CD4-positive, CD25-positive, alpha-beta regulatory T cell (primary cell): Measurements from ENCODE around the gene ASB9. TPM values are rescaled to one million over a fixed set of nuclear protein-coding genes. Genes with fewer than 3 reads are reported as not detected.

Source experiments
- ATAC-seq, 2 donors: fragments of 150-1000 bp; cut with Tn5 transposase; one replicate each; pipeline ENCODE4 v1.10.0; 2021; ENCODE audit warnings: low read depth in 2 of 2, moderate number of reproducible peaks in 2 of 2, moderate library complexity in 1 of 2
- DNase-seq, 3 donors: peaks; one replicate each; pipeline versions ENCODE4 v3.0.0 to v3.0.0-alpha.2; 2012 to 2022; ENCODE audit warnings: mixed read lengths in 1 of 3
- H3K27ac ChIP-seq: one replicate; pipeline ENCODE4 v1.7.0; 2013; ENCODE audit warnings: mild to moderate bottlenecking, low read length; ENCODE audit not compliant: insufficient read depth, poor library complexity, severe bottlenecking
- H3K27me3 ChIP-seq: one replicate; pipeline ENCODE4 v1.7.0; 2013; ENCODE audit warnings: low read length; ENCODE audit not compliant: control insufficient read depth, insufficient read depth
- H3K36me3 ChIP-seq: one replicate; pipeline ENCODE4 v1.7.0; 2013; ENCODE audit warnings: mild to moderate bottlenecking, low read length, moderate library complexity; ENCODE audit not compliant: control insufficient read depth, insufficient read depth
- H3K4me1 ChIP-seq: 2 replicates; pipeline ENCODE4 v1.7.0; 2013; ENCODE audit warnings: mild to moderate bottlenecking, low read length; ENCODE audit not compliant: insufficient read depth, control insufficient read depth, poor library complexity, severe bottlenecking
- H3K4me3 ChIP-seq: one replicate; pipeline ENCODE4 v1.7.0; 2013; ENCODE audit warnings: low read depth, mild to moderate bottlenecking, low read length, moderate library complexity
- H3K9me3 ChIP-seq, 2 experiments: 1 replicate in 1 of 2; 2 replicates in 1 of 2; pipeline ENCODE4 v1.7.0; 2013; ENCODE audit warnings: low read length in 2 of 2, mild to moderate bottlenecking in 1 of 2, moderate library complexity in 1 of 2; ENCODE audit not compliant: control insufficient read depth in 2 of 2
- H3K27ac Mint-ChIP-seq, 3 donors: one replicate each; pipeline ENCODE4 v1.8.0; 2020 to 2022; ENCODE audit warnings: mild to moderate bottlenecking in 3 of 3, mixed read lengths in 3 of 3, moderate library complexity in 2 of 3
- H3K27me3 Mint-ChIP-seq: one replicate; pipeline ENCODE4 v1.8.0; 2022; ENCODE audit warnings: mild to moderate bottlenecking, mixed read lengths
- H3K36me3 Mint-ChIP-seq: one replicate; pipeline ENCODE4 v1.8.0; 2020; ENCODE audit warnings: mixed read lengths
- H3K4me1 Mint-ChIP-seq, 4 donors: one replicate each; pipeline ENCODE4 v1.8.0; 2020 to 2022; ENCODE audit warnings: mixed read lengths in 4 of 4, mild to moderate bottlenecking in 1 of 4
- H3K4me3 Mint-ChIP-seq, 4 donors: one replicate each; pipeline ENCODE4 v1.8.0; 2020 to 2022; ENCODE audit warnings: mild to moderate bottlenecking in 4 of 4, mixed read lengths in 4 of 4, moderate library complexity in 3 of 4
- H3K9me3 Mint-ChIP-seq, 7 donors: one replicate each; pipeline ENCODE4 v1.8.0; 2020 to 2022; ENCODE audit warnings: mixed read lengths in 7 of 7, mild to moderate bottlenecking in 3 of 7, moderate library complexity in 2 of 7
- polyA plus RNA-seq, 4 donors: library from polyadenylated mRNA; unstranded; fragments of 300-500 nt; fragmentation: Illumina TruSeq; gene quantifications; one replicate each; pipeline ENCODE4 v1.2.3, GENCODE V29; 2021
- total RNA-seq: library from RNA; stranded (reverse); gene quantifications from one replicate; pipeline ENCODE4 v1.2.3, GENCODE V29; 2022

Gene ASB9
- total and polyA plus RNA-seq, 5 donors from 2014 or later = 0.29 to 0.32 TPM; not detected in 3

GRCh38 chrX:15236146-15236545 is 33.7 kb downstream of the ASB9 start:
- Histone ChIP-seq H3K27ac (no peak overlapping the region), H3K36me3 (no peaks in the 10 kb centered on the region), H3K9me3 (no peaks in the 10 kb centered on the region), H3K4me1 (no peaks in the 10 kb centered on the region), H3K27me3 (no peaks in the 10 kb centered on the region), H3K4me3 (no peak overlapping the region)
- H3K4me3 Mint-ChIP-seq = no peak overlapping the region
- no peaks in the 10 kb centered on the region for H3K9me3 Mint-ChIP-seq
- no peaks in the 10 kb centered on the region for H3K36me3 Mint-ChIP-seq
- ATAC-seq (no peak), DNase-seq (no peak)
- H3K27ac Mint-ChIP-seq = no peak overlapping the region
- no peaks in the 10 kb centered on the region for H3K27me3 Mint-ChIP-seq
- peaks cover 0 to 2% (median 0%) of the 10 kb centered on the region in 4 donors for H3K4me1 Mint-ChIP-seq

- DNase-seq = no peak
- Histone ChIP-seq H3K36me3 (no peaks in the 10 kb centered on the region), H3K27ac (no peak overlapping the region), H3K9me3 (no peaks in the 10 kb centered on the region), H3K27me3 (no peaks in the 10 kb centered on the region), H3K4me3 (no peak overlapping the region), H3K4me1 (no peaks in the 10 kb centered on the region)
- Mint-ChIP-seq H3K27ac (no peak overlapping the region), H3K36me3 (no peaks in the 10 kb centered on the region), H3K9me3 (no peaks in the 10 kb centered on the region), H3K4me3 (no peak overlapping the region), H3K4me1 (peaks cover 0 to 2% (median 0%) of the 10 kb centered on the region in 4 donors), H3K27me3 (no peaks in the 10 kb centered on the region)
- ATAC-seq = no peak
Measured at GRCh38 chrX:15235001-15235400, 34.9 kb downstream of the ASB9 start.

GRCh38 chrX:15233416-15234015 is 36.4 kb downstream of the ASB9 start:
- Histone ChIP-seq H3K9me3 (no peaks in the 10 kb centered on the region), H3K4me1 (no peaks in the 10 kb centered on the region), H3K4me3 (no peak overlapping the region), H3K36me3 (no peaks in the 10 kb centered on the region), H3K27me3 (no peaks in the 10 kb centered on the region), H3K27ac (no peak overlapping the region)
- ATAC-seq (no peak), DNase-seq (peak in 1 of 3 donors; percentile 7)
- Mint-ChIP-seq H3K27ac (no peak overlapping the region), H3K27me3 (no peaks in the 10 kb centered on the region), H3K36me3 (no peaks in the 10 kb centered on the region), H3K4me3 (no peak overlapping the region), H3K9me3 (no peaks in the 10 kb centered on the region), H3K4me1 (peaks cover 0 to 2% (median 0%) of the 10 kb centered on the region in 4 donors)

GRCh38 chrX:15224747-15225146 is 45.1 kb downstream of the ASB9 start:
- no peaks in the 10 kb centered on the region for H3K27me3 Mint-ChIP-seq
- H3K36me3 Mint-ChIP-seq = peaks cover 3% of the 10 kb centered on the region
- H3K27me3 ChIP-seq = no peaks in the 10 kb centered on the region
- peaks cover 0 to 4% (median 0%) of the 10 kb centered on the region in 4 donors for H3K4me1 Mint-ChIP-seq
- H3K4me3 Mint-ChIP-seq = no peak overlapping the region
- H3K9me3 Mint-ChIP-seq = peaks cover 0 to 2% (median 0%) of the 10 kb centered on the region in 7 donors
- H3K4me1 ChIP-seq = no peaks in the 10 kb centered on the region
- H3K9me3 ChIP-seq = no peaks in the 10 kb centered on the region
- no peak for ATAC-seq
- H3K36me3 ChIP-seq = no peaks in the 10 kb centered on the region
- H3K4me3 ChIP-seq = no peak overlapping the region
- H3K27ac Mint-ChIP-seq = no peak overlapping the region
- no peak overlapping the region for H3K27ac ChIP-seq
- no peak for DNase-seq

- Histone ChIP-seq H3K9me3 (no peaks in the 10 kb centered on the region), H3K36me3 (no peaks in the 10 kb centered on the region), H3K4me1 (no peaks in the 10 kb centered on the region), H3K27ac (no peak overlapping the region), H3K4me3 (no peak overlapping the region), H3K27me3 (no peaks in the 10 kb centered on the region)
- peaks cover 0 to 4% (median 0%) of the 10 kb centered on the region in 4 donors for H3K4me1 Mint-ChIP-seq
- DNase-seq (no peak), ATAC-seq (no peak)
- H3K27me3 Mint-ChIP-seq = no peaks in the 10 kb centered on the region
- no peak overlapping the region for H3K27ac Mint-ChIP-seq
- peaks cover 0 to 2% (median 0%) of the 10 kb centered on the region in 7 donors for H3K9me3 Mint-ChIP-seq
- peaks cover 3% of the 10 kb centered on the region for H3K36me3 Mint-ChIP-seq
- H3K4me3 Mint-ChIP-seq = no peak overlapping the region
Measured at GRCh38 chrX:15221321-15221720, 48.6 kb downstream of the ASB9 start.

- no peak for DNase-seq
- ATAC-seq = no peak
- no peak overlapping the region for H3K4me3 ChIP-seq
- H3K27ac Mint-ChIP-seq = no peak overlapping the region
- no peak overlapping the region for H3K4me3 Mint-ChIP-seq
- H3K9me3 Mint-ChIP-seq = peaks cover 0 to 2% (median 0%) of the 10 kb centered on the region in 7 donors
- H3K27ac ChIP-seq = no peak overlapping the region
- peaks cover 0 to 4% (median 0%) of the 10 kb centered on the region in 4 donors for H3K4me1 Mint-ChIP-seq
- no peaks in the 10 kb centered on the region for H3K4me1 ChIP-seq
- H3K27me3 Mint-ChIP-seq = no peaks in the 10 kb centered on the region
- no peaks in the 10 kb centered on the region for H3K27me3 ChIP-seq
- no peaks in the 10 kb centered on the region for H3K36me3 Mint-ChIP-seq
- H3K36me3 ChIP-seq = no peaks in the 10 kb centered on the region
- no peaks in the 10 kb centered on the region for H3K9me3 ChIP-seq
Measured at GRCh38 chrX:15217161-15217560, 52.7 kb downstream of the ASB9 start.

- Histone ChIP-seq H3K9me3 (no peaks in the 10 kb centered on the region), H3K27ac (no peak overlapping the region), H3K4me1 (no peaks in the 10 kb centered on the region), H3K36me3 (no peaks in the 10 kb centered on the region), H3K27me3 (no peaks in the 10 kb centered on the region), H3K4me3 (no peak overlapping the region)
- H3K27ac Mint-ChIP-seq = no peak overlapping the region
- peaks cover 0 to 4% (median 0%) of the 10 kb centered on the region in 4 donors for H3K4me1 Mint-ChIP-seq
- ATAC-seq = no peak
- no peaks in the 10 kb centered on the region for H3K36me3 Mint-ChIP-seq
- no peak overlapping the region for H3K4me3 Mint-ChIP-seq
- peaks cover 0 to 2% (median 0%) of the 10 kb centered on the region in 7 donors for H3K9me3 Mint-ChIP-seq
- H3K27me3 Mint-ChIP-seq = no peaks in the 10 kb centered on the region
- DNase-seq = no peak
Measured at GRCh38 chrX:15216280-15216679, 53.6 kb downstream of the ASB9 start.

- Mint-ChIP-seq H3K4me1 (no peaks in the 10 kb centered on the region), H3K27ac (no peak overlapping the region), H3K9me3 (peaks cover 0 to 2% (median 0%) of the 10 kb centered on the region in 7 donors), H3K4me3 (no peak overlapping the region), H3K36me3 (no peaks in the 10 kb centered on the region), H3K27me3 (no peaks in the 10 kb centered on the region)
- ATAC-seq (no peak), DNase-seq (no peak)
- Histone ChIP-seq H3K27ac (no peak overlapping the region), H3K27me3 (no peaks in the 10 kb centered on the region), H3K36me3 (no peaks in the 10 kb centered on the region), H3K4me1 (no peaks in the 10 kb centered on the region), H3K9me3 (no peaks in the 10 kb centered on the region), H3K4me3 (no peak overlapping the region)
Measured at GRCh38 chrX:15215366-15215765, 54.5 kb downstream of the ASB9 start.
